Measurements from ENCODE around the gene SPTBN4.

SPTBN4 gene

GRCh38 chr19:40501599-40501998, 34.8 kb downstream of the SPTBN4 start:
- no peak overlapping the region for H3K4me3 ChIP-seq (ENCODE audit: low read depth, low read length)
- no peaks in the 10 kb centered on the region for H3K4me1 ChIP-seq (ENCODE audit: control insufficient read depth, insufficient read depth, low read length)
- no peaks in the 10 kb centered on the region for H3K9me3 ChIP-seq (ENCODE audit: control insufficient read depth, insufficient read depth, low read length)
- no peaks in the 10 kb centered on the region for H3K36me3 ChIP-seq (ENCODE audit: control insufficient read depth, insufficient read depth, low read length)
- peaks cover 9% of the 10 kb centered on the region for H3K27me3 ChIP-seq (ENCODE audit: control insufficient read depth, insufficient read depth, low read length)
- H3K9ac ChIP-seq (ENCODE audit: low read depth, low read length), result no peak overlapping the region

DNA sequence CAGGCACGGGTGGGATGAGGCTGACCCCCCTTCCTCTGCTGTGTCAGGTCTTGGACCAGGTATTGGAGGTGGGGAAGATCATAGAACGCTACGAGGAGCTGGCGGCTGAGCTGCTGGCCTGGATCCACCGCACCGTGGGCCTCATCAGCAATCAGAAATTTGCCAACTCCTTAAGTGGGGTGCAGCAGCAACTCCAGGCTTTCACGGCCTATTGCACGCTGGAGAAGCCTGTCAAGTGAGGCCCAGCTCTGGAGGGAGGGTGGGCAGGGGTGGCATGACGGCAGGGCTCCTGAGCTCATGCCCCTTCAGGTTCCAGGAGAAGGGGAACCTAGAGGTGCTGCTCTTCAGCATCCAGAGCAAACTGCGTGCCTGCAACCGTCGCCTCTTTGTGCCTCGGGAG, 35.3 kb downstream of the SPTBN4 start:
- Histone ChIP-seq H3K4me3 (ENCODE audit: low read depth, low read length) (no peak overlapping the region), H3K27me3 (ENCODE audit: control insufficient read depth, insufficient read depth, low read length) (peaks cover 9% of the 10 kb centered on the region), H3K9me3 (ENCODE audit: control insufficient read depth, insufficient read depth, low read length) (no peaks in the 10 kb centered on the region), H3K36me3 (ENCODE audit: control insufficient read depth, insufficient read depth, low read length) (no peaks in the 10 kb centered on the region), H3K9ac (ENCODE audit: low read depth, low read length) (no peak overlapping the region), H3K4me1 (ENCODE audit: control insufficient read depth, insufficient read depth, low read length) (no peaks in the 10 kb centered on the region)

- no peaks in the 10 kb centered on the region for H3K36me3 ChIP-seq (ENCODE audit: control insufficient read depth, insufficient read depth, low read length)
- H3K27me3 ChIP-seq (ENCODE audit: control insufficient read depth, insufficient read depth, low read length), result peaks cover 9% of the 10 kb centered on the region
- H3K9ac ChIP-seq (ENCODE audit: low read depth, low read length), result no peak overlapping the region
- H3K9me3 ChIP-seq (ENCODE audit: control insufficient read depth, insufficient read depth, low read length), result no peaks in the 10 kb centered on the region
- H3K4me3 ChIP-seq (ENCODE audit: low read depth, low read length), result no peak overlapping the region
- H3K4me1 ChIP-seq (ENCODE audit: control insufficient read depth, insufficient read depth, low read length), result no peaks in the 10 kb centered on the region
These were observed 36.0 kb downstream of the SPTBN4 start for GRCh38 chr19:40502647-40503319.

DNA sequence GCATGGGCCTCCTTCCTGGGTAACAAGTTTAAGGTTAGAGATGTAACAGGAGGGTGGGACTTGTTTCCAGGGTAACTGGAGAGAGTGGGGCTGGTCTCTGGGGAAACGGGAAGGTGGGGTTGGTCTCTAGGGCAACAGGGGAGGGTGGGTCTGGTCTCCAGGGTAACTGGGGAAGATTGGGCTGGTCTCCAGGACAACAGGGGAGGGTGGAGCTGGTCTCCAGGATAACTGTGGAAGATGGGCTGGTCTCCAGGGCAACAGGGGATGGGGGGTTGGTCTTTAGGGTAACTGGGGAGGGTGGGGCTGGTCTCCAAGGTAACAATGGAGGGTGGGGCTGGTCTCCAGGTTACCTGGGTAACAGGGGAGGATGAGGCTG, 36.5 kb downstream of the SPTBN4 start:
- Histone ChIP-seq H3K9ac (ENCODE audit: low read depth, low read length) (no peak overlapping the region), H3K9me3 (ENCODE audit: control insufficient read depth, insufficient read depth, low read length) (no peaks in the 10 kb centered on the region), H3K4me1 (ENCODE audit: control insufficient read depth, insufficient read depth, low read length) (no peaks in the 10 kb centered on the region), H3K4me3 (ENCODE audit: low read depth, low read length) (no peak overlapping the region), H3K36me3 (ENCODE audit: control insufficient read depth, insufficient read depth, low read length) (no peaks in the 10 kb centered on the region), H3K27me3 (ENCODE audit: control insufficient read depth, insufficient read depth, low read length) (peaks cover 10% of the 10 kb centered on the region)

GRCh38 chr19:40506099-40506498, 39.3 kb downstream of the SPTBN4 start:
- Histone ChIP-seq H3K9me3 (ENCODE audit: control insufficient read depth, insufficient read depth, low read length) (no peaks in the 10 kb centered on the region), H3K4me3 (ENCODE audit: low read depth, low read length) (no peak overlapping the region), H3K36me3 (ENCODE audit: control insufficient read depth, insufficient read depth, low read length) (no peaks in the 10 kb centered on the region), H3K9ac (ENCODE audit: low read depth, low read length) (no peak overlapping the region), H3K27me3 (ENCODE audit: control insufficient read depth, insufficient read depth, low read length) (peaks cover 22% of the 10 kb centered on the region), H3K4me1 (ENCODE audit: control insufficient read depth, insufficient read depth, low read length) (no peaks in the 10 kb centered on the region)

GRCh38 chr19:40507892-40508291, 41.1 kb downstream of the SPTBN4 start:
- Histone ChIP-seq H3K9me3 (ENCODE audit: control insufficient read depth, insufficient read depth, low read length) (no peaks in the 10 kb centered on the region), H3K36me3 (ENCODE audit: control insufficient read depth, insufficient read depth, low read length) (no peaks in the 10 kb centered on the region), H3K9ac (ENCODE audit: low read depth, low read length) (no peak overlapping the region), H3K27me3 (ENCODE audit: control insufficient read depth, insufficient read depth, low read length) (peaks cover 39% of the 10 kb centered on the region), H3K4me1 (ENCODE audit: control insufficient read depth, insufficient read depth, low read length) (no peaks in the 10 kb centered on the region), H3K4me3 (ENCODE audit: low read depth, low read length) (no peak overlapping the region)

DNA sequence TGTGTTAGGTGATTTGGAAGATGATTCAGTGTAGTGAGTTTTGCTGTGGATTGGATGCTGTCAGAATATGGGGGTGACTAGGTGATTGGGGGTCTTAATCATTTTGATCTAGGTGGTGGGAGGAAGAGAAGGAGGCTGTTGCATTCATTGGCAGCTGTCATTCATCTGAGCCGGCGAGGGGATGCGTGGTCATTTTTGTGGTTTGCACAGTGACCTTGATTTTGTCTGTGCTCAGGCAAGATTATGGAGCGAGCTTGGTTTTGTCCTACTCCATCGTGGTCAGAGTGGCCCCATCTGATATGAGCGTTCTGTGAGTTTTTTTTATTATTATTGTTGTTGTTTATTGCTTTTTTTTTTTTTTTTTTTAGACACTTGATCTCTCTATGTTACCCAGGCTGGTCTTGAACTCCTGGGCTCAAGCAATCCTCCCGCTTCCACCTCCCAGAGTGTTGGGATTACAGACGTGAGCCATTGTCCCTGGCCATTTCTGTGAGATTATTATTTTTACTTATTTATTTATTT, 42.0 kb downstream of the SPTBN4 start:
- peaks cover 48% of the 10 kb centered on the region for H3K27me3 ChIP-seq (ENCODE audit: control insufficient read depth, insufficient read depth, low read length)
- H3K36me3 ChIP-seq (ENCODE audit: control insufficient read depth, insufficient read depth, low read length), result no peaks in the 10 kb centered on the region
- H3K9me3 ChIP-seq (ENCODE audit: control insufficient read depth, insufficient read depth, low read length), result no peaks in the 10 kb centered on the region

DNA sequence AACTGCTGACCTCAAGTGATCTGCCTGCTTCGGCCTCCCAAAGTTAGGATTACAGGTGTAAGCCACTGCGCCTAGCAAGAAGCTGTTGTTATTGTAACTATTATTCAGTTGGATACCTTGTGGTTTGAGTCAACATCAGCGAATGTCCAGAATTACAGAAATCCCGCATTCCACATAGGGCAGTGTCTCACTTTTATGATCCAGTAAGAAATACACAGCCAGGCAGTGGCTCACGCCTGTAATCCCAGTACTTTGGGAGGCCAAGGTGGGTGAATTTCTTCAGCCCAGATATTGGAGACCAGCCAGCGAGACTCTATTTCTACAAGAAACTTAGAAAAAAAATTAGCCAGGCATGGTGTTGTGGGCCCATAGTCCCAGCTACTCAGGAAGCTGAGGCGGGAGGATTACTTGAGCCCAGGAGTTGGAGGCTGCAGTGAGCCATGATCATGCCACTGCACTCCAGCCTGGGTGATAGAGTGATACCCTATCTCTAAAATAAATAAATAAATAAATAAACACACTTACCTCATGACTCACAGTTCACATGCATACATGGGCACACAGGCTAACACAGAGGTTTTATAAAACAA, 43.8 kb downstream of the SPTBN4 start:
- no peaks in the 10 kb centered on the region for H3K4me1 ChIP-seq (ENCODE audit: control insufficient read depth, insufficient read depth, low read length)
- H3K4me3 ChIP-seq (ENCODE audit: low read depth, low read length), result no peak overlapping the region
- no peaks in the 10 kb centered on the region for H3K9me3 ChIP-seq (ENCODE audit: control insufficient read depth, insufficient read depth, low read length)
- no peak overlapping the region for H3K9ac ChIP-seq (ENCODE audit: low read depth, low read length)
- no peaks in the 10 kb centered on the region for H3K36me3 ChIP-seq (ENCODE audit: control insufficient read depth, insufficient read depth, low read length)
- H3K27me3 ChIP-seq (ENCODE audit: control insufficient read depth, insufficient read depth, low read length), result peaks cover 60% of the 10 kb centered on the region

More for the DNA sequence above, 42.0 kb downstream of the SPTBN4 start:
- no peak overlapping the region for H3K9ac ChIP-seq (ENCODE audit: low read depth, low read length)
- H3K4me3 ChIP-seq (ENCODE audit: low read depth, low read length), result no peak overlapping the region
- H3K4me1 ChIP-seq (ENCODE audit: control insufficient read depth, insufficient read depth, low read length), result no peaks in the 10 kb centered on the region

DNA sequence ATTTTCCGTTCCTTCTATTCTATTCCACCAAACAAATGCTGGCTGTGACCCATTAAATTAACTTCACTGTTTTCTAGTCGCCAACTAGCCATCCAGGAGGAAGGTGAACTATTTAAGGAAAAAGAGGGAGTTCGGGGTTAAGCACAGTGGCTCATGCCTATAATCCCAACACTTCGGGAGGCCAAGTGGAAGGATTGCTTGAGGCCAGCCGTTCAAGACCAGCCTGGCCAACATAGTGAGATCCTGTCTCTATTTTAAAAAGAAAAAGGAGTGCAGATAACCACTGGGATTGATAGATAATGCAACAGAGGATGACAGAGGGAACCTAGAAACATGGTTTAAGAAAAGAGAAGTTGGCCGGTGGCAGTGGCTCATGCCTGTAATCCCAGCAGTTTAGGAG, 44.7 kb downstream of the SPTBN4 start:
- no peaks in the 10 kb centered on the region for H3K4me1 ChIP-seq (ENCODE audit: control insufficient read depth, insufficient read depth, low read length)
- H3K4me3 ChIP-seq (ENCODE audit: low read depth, low read length), result no peak overlapping the region
- H3K36me3 ChIP-seq (ENCODE audit: control insufficient read depth, insufficient read depth, low read length), result no peaks in the 10 kb centered on the region
- peaks cover 61% of the 10 kb centered on the region for H3K27me3 ChIP-seq (ENCODE audit: control insufficient read depth, insufficient read depth, low read length)
- H3K9ac ChIP-seq (ENCODE audit: low read depth, low read length), result no peak overlapping the region
- H3K9me3 ChIP-seq (ENCODE audit: control insufficient read depth, insufficient read depth, low read length), result no peaks in the 10 kb centered on the region

DNA sequence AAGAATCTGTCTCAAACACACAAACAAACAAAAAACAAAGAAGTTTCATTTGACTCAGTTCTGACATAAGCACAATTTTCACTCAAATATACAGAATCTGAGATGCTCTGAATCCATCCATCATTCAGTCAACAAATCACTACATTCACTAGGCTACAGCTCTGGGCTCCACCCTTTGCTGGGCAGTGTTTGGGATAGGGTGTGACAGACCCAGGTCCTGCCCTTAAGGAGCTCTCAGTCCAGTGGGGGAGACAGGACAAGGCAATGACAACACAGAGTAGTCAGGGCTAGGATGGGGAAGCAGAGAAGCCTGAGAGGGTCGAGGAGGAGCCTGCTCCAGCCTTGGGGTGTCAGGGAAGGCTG, 45.3 kb downstream of the SPTBN4 start:
- H3K9me3 ChIP-seq (ENCODE audit: control insufficient read depth, insufficient read depth, low read length), result no peaks in the 10 kb centered on the region
- peak overlapping the region; percentile 43 for H3K4me3 ChIP-seq (ENCODE audit: low read depth, low read length)
- no peaks in the 10 kb centered on the region for H3K4me1 ChIP-seq (ENCODE audit: control insufficient read depth, insufficient read depth, low read length)
- peaks cover 66% of the 10 kb centered on the region for H3K27me3 ChIP-seq (ENCODE audit: control insufficient read depth, insufficient read depth, low read length)
- H3K9ac ChIP-seq (ENCODE audit: low read depth, low read length), result no peak overlapping the region
- H3K36me3 ChIP-seq (ENCODE audit: control insufficient read depth, insufficient read depth, low read length), result no peaks in the 10 kb centered on the region

- Histone ChIP-seq H3K9ac (ENCODE audit: low read depth, low read length) (no peak overlapping the region), H3K4me1 (ENCODE audit: control insufficient read depth, insufficient read depth, low read length) (no peaks in the 10 kb centered on the region), H3K9me3 (ENCODE audit: control insufficient read depth, insufficient read depth, low read length) (no peaks in the 10 kb centered on the region), H3K4me3 (ENCODE audit: low read depth, low read length) (peak overlapping the region; percentile 43), H3K27me3 (ENCODE audit: control insufficient read depth, insufficient read depth, low read length) (peaks cover 72% of the 10 kb centered on the region), H3K36me3 (ENCODE audit: control insufficient read depth, insufficient read depth, low read length) (no peaks in the 10 kb centered on the region)
These were observed 45.9 kb downstream of the SPTBN4 start for GRCh38 chr19:40512473-40513344.

GRCh38 chr19:40513345-40513678, 46.5 kb downstream of the SPTBN4 start:
- H3K4me3 ChIP-seq (ENCODE audit: low read depth, low read length), result peak overlapping the region; percentile 43
- H3K9ac ChIP-seq (ENCODE audit: low read depth, low read length), result no peak overlapping the region
- H3K27me3 ChIP-seq (ENCODE audit: control insufficient read depth, insufficient read depth, low read length), result peaks cover 76% of the 10 kb centered on the region
- no peaks in the 10 kb centered on the region for H3K4me1 ChIP-seq (ENCODE audit: control insufficient read depth, insufficient read depth, low read length)
- H3K9me3 ChIP-seq (ENCODE audit: control insufficient read depth, insufficient read depth, low read length), result no peaks in the 10 kb centered on the region
- no peaks in the 10 kb centered on the region for H3K36me3 ChIP-seq (ENCODE audit: control insufficient read depth, insufficient read depth, low read length)

All from iPS-15b (cell line).